UCSD-AML1 (cell line): ENCODE data around the gene NBEAL2.

Source experiments
- DNase-seq: peaks from one replicate; lab custom pipeline; 2025; ENCODE audit not compliant: unreplicated experiment; lab: John Stamatoyannopoulos, UW

Gene NBEAL2

GRCh38 chr3:46999516-47000197 lies 20.2 kb downstream of the NBEAL2 start:
- no peak for DNase-seq

- no peak for DNase-seq
Observed at GRCh38 chr3:47000198-47000815, 20.8 kb downstream of the NBEAL2 start.

- DNase-seq, result no peak
Observed at GRCh38 chr3:47000922-47001730, 21.7 kb downstream of the NBEAL2 start.

GRCh38 chr3:47001731-47002170 lies 22.3 kb downstream of the NBEAL2 start:
- DNase-seq, result no peak

- no peak for DNase-seq
Observed at GRCh38 chr3:47002171-47003055, 22.9 kb downstream of the NBEAL2 start.

GRCh38 chr3:47003056-47003410 lies 23.6 kb downstream of the NBEAL2 start:
- DNase-seq, result no peak

- DNase-seq, result no peak
Observed at GRCh38 chr3:47003461-47004368, 24.2 kb downstream of the NBEAL2 start.

- no peak for DNase-seq
Observed at GRCh38 chr3:47004369-47005211, 25.1 kb downstream of the NBEAL2 start.

- DNase-seq, result no peak
Observed at GRCh38 chr3:47005212-47006144, 26.0 kb downstream of the NBEAL2 start.

- DNase-seq, result no peak
Observed at GRCh38 chr3:47006145-47006651, 26.7 kb downstream of the NBEAL2 start.

- no peak for DNase-seq
Observed at GRCh38 chr3:47007001-47007400, 27.5 kb downstream of the NBEAL2 start.

GRCh38 chr3:47007482-47008233 lies 28.2 kb downstream of the NBEAL2 start:
- no peak for DNase-seq

- no peak for DNase-seq
Observed at GRCh38 chr3:47008234-47008796, 28.8 kb downstream of the NBEAL2 start.

- DNase-seq, result no peak
Observed at GRCh38 chr3:47008851-47009224, 29.4 kb downstream of the NBEAL2 start.

- DNase-seq, result no peak
Observed at GRCh38 chr3:47009225-47010110, 30.0 kb downstream of the NBEAL2 start.
